GM12878 (cell line): ENCODE results near the gene MTHFD1L. TPM values are rescaled to one million over a fixed set of nuclear protein-coding genes. Genes with fewer than 3 reads are reported as not detected.

Experiments
- ATAC-seq: fragments of 200-7000 bp; cut with Tn5 transposase; 3 replicates; pipeline ENCODE4 v1.9.1; 2020; ENCODE audit warnings: mild to moderate bottlenecking, moderate library complexity
- BruUV-seq: library from RNA; stranded (reverse); fragments of 400-500 nt; replicated peaks from 2 replicates; lab custom pipeline; 2021; lab: Mats Ljungman, UMichigan
- CTCF ChIA-PET: fragments of 300-600 bp; sonication (Branson Sonifier 250); formaldehyde crosslinking; extraction: SDS; loops from one replicate; lab custom pipeline; 2021; ENCODE audit warnings: inconsistent platforms; lab: Yijun Ruan, JAX
- POLR2A ChIA-PET: fragments of 350-600 bp; formaldehyde crosslinking; extraction: SDS; loops from one replicate; lab custom pipeline; 2021; ENCODE audit warnings: inconsistent platforms; lab: Charles Lee
- RAD21 ChIA-PET: fragments of 300-600 bp; sonication (Branson Sonifier 250); formaldehyde crosslinking; loops from one replicate; lab custom pipeline; 2023; ENCODE audit warnings: antibody characterized with exemption; ENCODE audit not compliant: unreplicated experiment; lab: Charles Lee
- SMC1A ChIA-PET: fragments of 300-600 bp; sonication (Branson Sonifier 250); formaldehyde crosslinking; loops from one replicate; lab custom pipeline; 2023; ENCODE audit not compliant: unreplicated experiment, uncharacterized antibody; lab: Charles Lee
- DNase-seq: peaks from one replicate; pipeline ENCODE4 v3.0.0-alpha.2; 2011; ENCODE audit warnings: low read depth, low spot score
- FAIRE-seq: peaks from 3 replicates; lab custom pipeline; 2011; peaks lifted over from hg19 to GRCh38; lab: Jason Lieb, UNC
- H2AFZ ChIP-seq: 2 replicates; pipeline ENCODE4 v1.6.0; 2011; ENCODE audit warnings: low read depth, low read length, control low read depth; ENCODE audit not compliant: control insufficient read depth
- H3K27ac ChIP-seq: 2 replicates; pipeline ENCODE4 v1.5.1; 2011; ENCODE audit warnings: control low read depth; ENCODE audit not compliant: control insufficient read depth, insufficient read depth
- H3K27me3 ChIP-seq, 2 experiments: replicated peaks in 1 of 2; 2 replicates each; pipeline versions ENCODE4 v1.6.0 to v1.6.1; 2011; ENCODE audit warnings: low read length in 1 of 2; ENCODE audit not compliant: control insufficient read depth in 2 of 2, insufficient read depth in 2 of 2
- H3K36me3 ChIP-seq, 2 experiments: 2 replicates each; pipeline ENCODE4 v1.5.1; 2011; ENCODE audit warnings: low read length in 1 of 2; ENCODE audit not compliant: control insufficient read depth in 2 of 2, insufficient read depth in 2 of 2
- H3K4me1 ChIP-seq: 2 replicates; pipeline ENCODE4 v1.6.1; 2011; ENCODE audit warnings: mild to moderate bottlenecking, low read length, moderate library complexity, mixed read lengths; ENCODE audit not compliant: control insufficient read depth, insufficient read depth
- H3K4me2 ChIP-seq: 2 replicates; pipeline ENCODE4 v1.6.0; 2011; ENCODE audit warnings: control low read depth; ENCODE audit not compliant: control insufficient read depth, insufficient read depth
- H3K4me3 ChIP-seq: fragments of 200-600 bp; sonication (generic); 2 replicates; pipeline ENCODE4 v1.5.1; 2016
- H3K79me2 ChIP-seq: 2 replicates; pipeline ENCODE4 v1.6.0; 2011; ENCODE audit warnings: low read length; ENCODE audit not compliant: control insufficient read depth, insufficient read depth
- H3K9ac ChIP-seq: 2 replicates; pipeline ENCODE4 v1.8.0; 2011; ENCODE audit warnings: low read length, control low read depth, mixed read lengths; ENCODE audit not compliant: control insufficient read depth, insufficient read depth
- H3K9me3 ChIP-seq: replicated peaks from 3 replicates; pipeline ENCODE4 v1.5.1; 2011; ENCODE audit warnings: mild to moderate bottlenecking, low read length; ENCODE audit not compliant: control insufficient read depth, insufficient read depth
- H4K20me1 ChIP-seq: 2 replicates; pipeline ENCODE4 v1.6.0; 2011; ENCODE audit not compliant: control insufficient read depth, insufficient read depth
- ASH2L ChIP-seq: fragments of 300-600, 200-600 bp; sonication (generic); IDR thresholded peaks from 2 replicates; pipeline ENCODE4 v1.6.1; 2017; ENCODE audit warnings: low read depth, mild to moderate bottlenecking, borderline replicate concordance
- ATF2 ChIP-seq: IDR thresholded peaks from 2 replicates; pipeline ENCODE4 v1.6.1; 2012; ENCODE audit warnings: low read length, inconsistent platforms
- BMI1 ChIP-seq: fragments of 450-650 bp; IDR thresholded peaks from 2 replicates; pipeline ENCODE4 v1.6.1; 2016; ENCODE audit warnings: mild to moderate bottlenecking, moderate library complexity, borderline replicate concordance
- E4F1 ChIP-seq: fragments of 450-650 bp; IDR thresholded peaks from 2 replicates; pipeline ENCODE4 v1.6.1; 2018; ENCODE audit warnings: borderline replicate concordance, mild to moderate bottlenecking; ENCODE audit not compliant: partially characterized antibody
- IRF3 ChIP-seq: fragments of 450-650 bp; IDR thresholded peaks from 2 replicates; pipeline ENCODE4 v1.6.1; 2014; ENCODE audit warnings: mild to moderate bottlenecking
- IRF4 ChIP-seq: IDR thresholded peaks from 2 replicates; pipeline ENCODE4 v1.6.1; 2011; ENCODE audit warnings: low read depth, low read length
- PRDM15 ChIP-seq: fragments of 450-650 bp; formaldehyde crosslinking; IDR thresholded peaks from 2 replicates; pipeline ENCODE4 v1.4.0; 2020; ENCODE audit warnings: mild to moderate bottlenecking, moderate library complexity
- WGBS: methylation state at CpG from one replicate; pipeline ENCODE4 v1.1.6; 2016; ENCODE audit warnings: low lambda C conversion rate; ENCODE audit not compliant: insufficient replicate concordance, insufficient coverage; ENCODE audit errors: missing lambda C conversion rate; 5-methylcytosine and 5-hydroxymethylcytosine counted together
- in situ Hi-C: fragments of 300-500 bp; cut with MboI; formaldehyde crosslinking; loops from 9 replicates; pipeline ENCODE4 v1.14.3; 2018; ENCODE audit warnings: mixed read lengths
- intact Hi-C: fragments of 100-400 bp; cut with micrococcal nuclease; formaldehyde crosslinking; loops from one replicate; pipeline ENCODE4 v1.14.2; 2022; ENCODE audit not compliant: unreplicated experiment
- polyA plus RNA-seq, 11 experiments: library from polyadenylated mRNA; depleted of rRNA in 4 of 11; unstranded in 6 of 11; stranded (reverse) in 5 of 11; fragments of >200 nt; fragmentation: Nextera tagmentation in 4 of 11; fragmentation: Illumina TruSeq in 1 of 11; extraction: Ambion mirVana in 4 of 11; extraction: Trizol in 1 of 11; gene quantifications; 1 replicate in 1 of 11; 2 replicates in 10 of 11; pipeline versions ENCODE4 v1.2.1 to v1.2.3, GENCODE V29; 2011 to 2016; ENCODE audit warnings: inconsistent platforms in 2 of 11, missing spikeins in 2 of 11, low read depth in 1 of 11
- total RNA-seq, 4 experiments: library from RNA; depleted of rRNA in 3 of 4; stranded (reverse); fragments of >200 nt in 3 of 4; fragmentation: Illumina TruSeq in 1 of 4; extraction: Trizol in 1 of 4; gene quantifications; 2 replicates each; pipeline versions ENCODE4 v1.2.1 to v1.2.3, GENCODE V29; 2013 to 2021

The MTHFD1L gene
- total and polyA plus RNA-seq, 10 of the 15 experiments (the other 5 are each of a cell fraction or from before 2014, with no cell fraction given): 11.7 to 75.5 (median 28.8) TPM

GRCh38 chr6:150967381-150967780 lies 101.9 kb downstream of the MTHFD1L start:
- Histone ChIP-seq H3K9ac (no peak overlapping the region), H3K4me3 (no peak overlapping the region), H3K27ac (no peak overlapping the region), H3K79me2 (no peaks in the 10 kb centered on the region), H3K27me3 (no peaks in the 10 kb centered on the region), H3K4me1 (no peaks in the 10 kb centered on the region), H3K36me3 (no peaks in the 10 kb centered on the region; a peak in 3 of 4 replicates), H4K20me1 (no peaks in the 10 kb centered on the region), H2AFZ (no peak overlapping the region), H3K9me3 (no peaks in the 10 kb centered on the region), H3K4me2 (no peak overlapping the region)
- RAD21 ChIA-PET: no interaction called here
- SMC1A ChIA-PET: interaction anchor here (0.5 to 0.8 kb wide), 2 partner anchors 49 to 358 kb away, joined by 3 to 4 read pairs; no protein-coding TSS in a partner anchor
- intact Hi-C loops (no loop called here), in situ Hi-C loops (no loop called here)
- FAIRE-seq (no peak), ATAC-seq (no peak), DNase-seq (no peak)
- BruUV-seq: no TSS peak
- TF ChIP-seq E4F1 (no peak), ATF2 (no peak), IRF4 (no peak), ASH2L (no peak), PRDM15 (CRISPR knock-in tag) (no peak), IRF3 (no peak), BMI1 (no peak)
- POLR2A ChIA-PET: no interaction called here
- CTCF ChIA-PET: no interaction called here
- whole genome bisulfite sequencing: 89% methylated on average over 6 of the region's 6 CpGs
